GM10266 (cell line): ENCODE results near the gene GOLGB1.

Experiments used
- DNase-seq: peaks from one replicate; pipeline ENCODE4 v3.0.0; 2012; ENCODE audit errors: extremely low spot score
- TF ChIP-seq, protein P1 (sequence below): IDR thresholded peaks from 2 replicates; pipeline ENCODE4 v1.5.1; 2012; ENCODE audit warnings: mild to moderate bottlenecking, low read depth; ENCODE audit not compliant: control insufficient read depth, insufficient read depth; ENCODE audit errors: missing control alignments

GOLGB1 gene

DNA sequence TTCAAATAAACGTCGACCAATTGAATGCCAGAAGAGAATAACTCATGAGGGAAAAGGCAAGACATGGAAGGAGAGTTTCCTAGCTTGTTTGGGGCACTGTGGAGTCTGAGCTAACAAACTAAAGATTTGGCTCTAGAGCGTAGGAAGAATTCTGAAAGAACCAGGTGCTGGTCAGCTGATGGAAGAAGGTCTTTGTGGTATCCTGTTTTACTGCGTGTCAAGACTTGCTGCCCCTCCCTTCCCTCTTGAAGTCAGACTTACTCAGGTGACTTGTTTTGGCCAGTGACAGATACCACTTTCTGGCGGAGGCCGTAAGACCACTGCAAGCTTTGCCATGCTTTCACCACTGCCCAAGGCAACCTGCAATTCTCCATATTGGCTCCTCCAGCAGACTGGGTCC lies 88.2 kb downstream of the GOLGB1 start:
- no peak for DNase-seq
- TF ChIP-seq, protein P1, sequence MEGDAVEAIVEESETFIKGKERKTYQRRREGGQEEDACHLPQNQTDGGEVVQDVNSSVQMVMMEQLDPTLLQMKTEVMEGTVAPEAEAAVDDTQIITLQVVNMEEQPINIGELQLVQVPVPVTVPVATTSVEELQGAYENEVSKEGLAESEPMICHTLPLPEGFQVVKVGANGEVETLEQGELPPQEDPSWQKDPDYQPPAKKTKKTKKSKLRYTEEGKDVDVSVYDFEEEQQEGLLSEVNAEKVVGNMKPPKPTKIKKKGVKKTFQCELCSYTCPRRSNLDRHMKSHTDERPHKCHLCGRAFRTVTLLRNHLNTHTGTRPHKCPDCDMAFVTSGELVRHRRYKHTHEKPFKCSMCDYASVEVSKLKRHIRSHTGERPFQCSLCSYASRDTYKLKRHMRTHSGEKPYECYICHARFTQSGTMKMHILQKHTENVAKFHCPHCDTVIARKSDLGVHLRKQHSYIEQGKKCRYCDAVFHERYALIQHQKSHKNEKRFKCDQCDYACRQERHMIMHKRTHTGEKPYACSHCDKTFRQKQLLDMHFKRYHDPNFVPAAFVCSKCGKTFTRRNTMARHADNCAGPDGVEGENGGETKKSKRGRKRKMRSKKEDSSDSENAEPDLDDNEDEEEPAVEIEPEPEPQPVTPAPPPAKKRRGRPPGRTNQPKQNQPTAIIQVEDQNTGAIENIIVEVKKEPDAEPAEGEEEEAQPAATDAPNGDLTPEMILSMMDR: no peak

DNA sequence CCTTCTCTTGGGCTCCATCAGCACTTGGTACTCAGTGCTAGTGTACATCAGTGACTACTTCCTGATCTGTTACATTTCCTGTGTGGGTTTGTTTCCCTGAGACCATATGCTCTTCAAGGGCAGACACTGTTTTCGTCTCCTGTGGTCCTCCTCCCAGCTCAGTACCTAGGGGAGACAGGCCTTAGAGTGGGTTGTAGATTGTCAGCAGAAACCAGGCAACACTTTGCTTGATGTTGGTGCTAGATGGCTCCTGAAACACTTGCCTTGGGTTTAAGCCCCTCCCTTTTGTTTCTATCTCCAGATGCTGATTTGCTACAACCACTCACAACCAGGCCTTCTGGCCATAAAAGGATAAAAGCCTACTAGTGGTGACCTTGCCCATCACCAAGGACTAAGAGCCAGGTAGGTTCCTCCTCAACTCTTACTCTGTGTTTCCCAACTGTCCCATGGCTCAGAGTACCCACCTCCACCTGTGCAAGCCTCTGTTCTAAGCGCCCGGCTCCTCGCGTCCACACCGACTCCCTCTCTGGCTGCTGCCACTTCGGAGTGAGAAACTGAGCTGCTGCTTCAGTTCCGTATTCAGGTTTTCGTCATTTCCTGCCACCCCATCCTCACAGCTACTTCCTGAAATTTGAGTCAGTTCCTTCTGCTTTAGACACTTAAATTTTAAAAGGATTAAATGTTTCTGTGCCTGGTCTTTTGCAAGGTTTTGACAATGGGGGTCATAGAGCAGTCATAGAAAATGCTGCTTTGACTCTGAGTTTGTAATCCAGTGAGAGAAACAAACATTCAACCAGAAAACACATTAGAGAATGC lies 89.0 kb downstream of the GOLGB1 start, which contains the start of gene HCLS1:
HCLS1 (minus strand) TSS at position 548 of the 816 bp plus-strand sequence. CDS start 2,556 bp downstream, outside the sequence.
- TF ChIP-seq, protein P1: no peak

DNA sequence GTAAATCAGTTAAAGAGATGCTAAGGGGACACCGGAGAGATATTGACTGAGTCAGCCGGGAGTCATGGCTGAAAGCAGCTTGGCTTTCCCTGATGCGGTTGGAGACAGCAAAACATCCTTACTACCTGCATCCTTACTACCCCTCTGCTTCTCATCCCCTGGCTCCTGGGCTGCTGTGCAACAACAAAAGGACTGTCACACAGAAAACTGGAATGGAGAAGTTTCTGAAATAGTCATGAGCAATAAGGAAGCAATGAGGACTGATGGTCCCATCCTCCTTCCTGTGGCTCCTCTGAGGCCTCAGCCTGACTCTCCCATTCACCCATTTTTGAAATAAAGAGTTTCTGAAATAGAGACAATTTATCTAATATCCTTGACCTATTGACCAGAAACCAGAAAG lies 90.0 kb downstream of the GOLGB1 start:
- TF ChIP-seq, protein P1: no peak
- DNase-seq: no peak

More for the DNA sequence above, 89.0 kb downstream of the GOLGB1 start, which contains the start of gene HCLS1:
- DNase-seq: peak; percentile 73

DNA sequence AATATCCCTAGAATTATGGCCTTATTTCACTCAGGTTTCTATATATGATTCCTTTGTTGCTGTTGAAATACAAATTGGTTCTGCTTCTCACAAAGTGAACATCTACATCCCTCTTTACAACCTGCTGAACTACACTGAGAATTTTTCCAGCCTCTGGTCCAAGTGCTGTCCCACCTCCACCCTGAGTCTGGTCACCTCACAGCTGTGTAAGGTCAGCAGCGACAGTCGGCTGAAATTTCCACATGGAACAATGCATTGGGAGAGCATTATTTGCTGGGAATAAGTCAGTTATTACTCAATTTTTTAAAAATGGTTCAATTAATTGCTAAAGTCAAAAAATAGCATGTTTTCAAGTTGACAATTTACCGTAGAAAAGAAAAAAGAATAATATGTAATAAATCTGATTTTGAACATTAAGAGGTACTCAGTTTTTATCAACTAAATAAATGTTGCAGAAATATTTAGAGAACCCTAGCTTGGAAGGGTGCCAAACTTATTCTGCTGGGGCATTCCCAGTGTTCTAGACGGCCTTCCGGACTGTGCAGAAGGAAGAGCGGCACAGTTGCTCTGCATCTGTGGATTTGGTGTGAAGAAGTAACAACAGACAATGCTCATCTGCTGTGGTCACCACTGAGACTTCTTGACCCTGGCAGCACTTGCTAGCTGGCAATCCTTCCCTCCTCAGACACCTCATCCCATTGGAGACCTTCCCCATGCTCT lies 90.7 kb downstream of the GOLGB1 start:
- TF ChIP-seq, protein P1: no peak
- DNase-seq: no peak

DNA sequence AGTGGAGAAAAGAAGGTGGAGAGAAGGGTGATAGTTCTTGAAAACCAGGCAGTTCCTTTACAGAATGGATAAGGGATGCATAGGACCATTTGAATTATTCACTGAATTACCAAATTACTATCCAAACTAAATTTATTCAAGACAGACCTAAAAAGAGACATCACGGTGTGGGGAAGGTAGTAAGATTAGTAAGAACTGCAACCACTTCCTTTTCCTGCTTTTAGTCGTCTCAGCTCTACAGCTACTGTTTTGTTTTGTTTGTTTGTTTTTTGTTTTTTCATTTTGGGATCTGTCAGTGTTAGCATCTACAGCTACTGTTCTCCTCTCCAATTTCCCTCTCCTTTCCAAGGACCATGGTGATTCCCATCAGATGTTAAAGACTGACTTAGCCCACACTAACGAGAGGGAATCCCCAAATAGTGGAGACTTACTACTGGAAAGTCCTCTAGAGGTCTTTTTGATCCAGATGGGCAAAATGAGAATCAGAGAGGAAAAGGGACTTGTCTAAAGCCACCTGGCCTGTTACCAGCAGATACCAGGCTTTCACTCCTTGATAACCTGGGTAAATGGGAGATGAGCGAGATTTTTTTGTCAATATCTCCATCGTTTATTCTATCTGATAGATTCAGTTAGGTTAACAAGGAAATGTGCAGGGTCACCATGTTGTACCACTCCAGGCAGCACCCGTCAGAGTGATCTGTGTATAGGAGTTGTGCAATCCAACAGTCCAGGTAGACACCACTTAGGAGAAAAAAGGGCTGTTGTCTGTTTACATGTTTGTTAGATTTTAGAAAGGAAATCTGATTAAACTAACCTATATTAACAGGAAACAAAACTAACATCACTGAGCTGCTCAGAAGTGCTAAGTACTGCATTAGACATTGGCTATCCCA lies 94.8 kb downstream of the GOLGB1 start:
- DNase-seq: peak; percentile 32

DNA sequence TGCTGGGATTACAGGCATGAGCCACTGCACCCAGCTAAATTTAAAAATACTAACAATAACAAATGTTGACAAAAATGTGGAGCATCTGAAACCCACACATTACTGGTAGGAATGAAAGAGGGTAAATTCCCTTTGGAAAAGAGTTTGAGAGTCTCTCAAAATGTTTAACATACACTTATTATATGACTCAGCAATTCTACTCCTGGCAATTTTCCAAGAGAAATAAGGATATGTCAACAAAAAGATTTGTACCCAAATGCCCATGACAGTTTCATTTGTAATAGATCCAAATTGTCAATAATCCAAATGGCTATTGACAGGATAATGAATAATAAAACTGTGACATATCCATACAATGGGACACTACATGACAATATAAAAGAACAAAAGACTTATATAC lies 97.9 kb downstream of the GOLGB1 start:
- no peak for DNase-seq

More for the DNA sequence above, 94.8 kb downstream of the GOLGB1 start:
- TF ChIP-seq, protein P1: no peak

More for the DNA sequence above, 97.9 kb downstream of the GOLGB1 start:
- TF ChIP-seq, protein P1: no peak
